Measurements from ENCODE around the gene GALNT18. TPM values are rescaled to one million over a fixed set of nuclear protein-coding genes. Genes with fewer than 3 reads are reported as not detected.

Gene GALNT18
- polyA plus RNA-seq, 1 experiment = 4.8 TPM

DNA sequence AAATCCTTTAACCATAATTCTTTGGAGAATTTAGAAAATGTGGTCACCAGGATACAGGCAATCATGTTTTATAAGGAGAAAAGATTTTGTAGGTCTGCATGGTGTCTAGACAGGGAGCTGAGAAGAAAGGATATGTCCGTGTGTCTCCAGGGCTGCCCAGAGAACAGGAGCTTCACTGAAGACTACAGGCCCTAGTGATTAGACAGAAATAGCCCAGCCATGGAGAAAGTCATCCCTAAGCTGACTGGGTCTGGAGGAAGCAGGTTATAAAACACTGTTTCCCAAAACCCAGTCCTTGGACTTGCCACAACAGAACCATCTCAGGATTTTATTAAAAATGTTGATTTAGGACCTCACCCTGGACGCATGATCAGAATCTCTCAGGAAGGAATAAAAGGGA lies 84.4 kb downstream of the GALNT18 start:
- ChIA-PET POLR2A (no interaction called here), CTCF (no interaction called here)
- H3K4me3 ChIP-seq (ENCODE audit: low read depth, low read length) = no peak overlapping the region

DNA sequence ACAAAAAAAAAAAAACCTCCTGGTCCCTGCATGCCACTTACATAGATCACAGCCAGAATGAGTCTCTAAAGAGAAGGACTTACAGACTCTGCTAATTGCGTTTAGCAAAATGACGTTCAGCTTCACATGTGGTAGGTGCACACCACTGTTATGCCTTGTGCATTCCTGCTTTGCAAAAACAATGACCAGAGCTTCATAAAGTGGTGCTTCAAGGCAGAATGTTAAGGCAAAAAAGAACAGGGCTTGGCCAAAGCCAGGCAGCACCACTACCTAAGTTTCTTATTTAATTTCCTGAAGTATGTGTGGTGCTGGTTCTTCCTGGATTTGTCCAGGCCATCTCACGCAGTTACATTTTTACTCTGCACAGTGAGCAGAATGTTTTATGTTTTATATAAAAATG lies 85.2 kb downstream of the GALNT18 start:
- H3K4me3 ChIP-seq (ENCODE audit: low read depth, low read length) = no peak overlapping the region
- H3K9me3 ChIP-seq (ENCODE audit: control insufficient read depth, insufficient read depth, low read length) = no peaks in the 10 kb centered on the region
- TF ChIP-seq, protein P1, sequence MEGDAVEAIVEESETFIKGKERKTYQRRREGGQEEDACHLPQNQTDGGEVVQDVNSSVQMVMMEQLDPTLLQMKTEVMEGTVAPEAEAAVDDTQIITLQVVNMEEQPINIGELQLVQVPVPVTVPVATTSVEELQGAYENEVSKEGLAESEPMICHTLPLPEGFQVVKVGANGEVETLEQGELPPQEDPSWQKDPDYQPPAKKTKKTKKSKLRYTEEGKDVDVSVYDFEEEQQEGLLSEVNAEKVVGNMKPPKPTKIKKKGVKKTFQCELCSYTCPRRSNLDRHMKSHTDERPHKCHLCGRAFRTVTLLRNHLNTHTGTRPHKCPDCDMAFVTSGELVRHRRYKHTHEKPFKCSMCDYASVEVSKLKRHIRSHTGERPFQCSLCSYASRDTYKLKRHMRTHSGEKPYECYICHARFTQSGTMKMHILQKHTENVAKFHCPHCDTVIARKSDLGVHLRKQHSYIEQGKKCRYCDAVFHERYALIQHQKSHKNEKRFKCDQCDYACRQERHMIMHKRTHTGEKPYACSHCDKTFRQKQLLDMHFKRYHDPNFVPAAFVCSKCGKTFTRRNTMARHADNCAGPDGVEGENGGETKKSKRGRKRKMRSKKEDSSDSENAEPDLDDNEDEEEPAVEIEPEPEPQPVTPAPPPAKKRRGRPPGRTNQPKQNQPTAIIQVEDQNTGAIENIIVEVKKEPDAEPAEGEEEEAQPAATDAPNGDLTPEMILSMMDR (IDR thresholded peaks at IDR 0.05; ENCODE audit: low read depth, low read length) = no peak
- POLR2A ChIA-PET = interaction anchor here (0.5 kb wide), 1 partner anchor 85 kb away, joined by 3 read pairs; the partner anchor contains the start of gene GALNT18
- CTCF ChIA-PET = interaction anchor here (0.7 kb wide), 1 partner anchor 84 kb away, joined by 3 read pairs; no protein-coding TSS in a partner anchor
- no peak overlapping the region for H3K27ac ChIP-seq (ENCODE audit: low read depth, low read length)
- H3K27me3 ChIP-seq (ENCODE audit: control insufficient read depth, insufficient read depth, low read length) = peaks cover 4% of the 10 kb centered on the region
- DNase-seq (ENCODE audit: low read depth, low spot score) = no peak

More for the DNA sequence above, 84.4 kb downstream of the GALNT18 start:
- TF ChIP-seq, protein P1 (IDR thresholded peaks at IDR 0.05; ENCODE audit: low read depth, low read length) = no peak
- no peak overlapping the region for H3K27ac ChIP-seq (ENCODE audit: low read depth, low read length)
- DNase-seq (ENCODE audit: low read depth, low spot score) = no peak
- H3K9me3 ChIP-seq (ENCODE audit: control insufficient read depth, insufficient read depth, low read length) = no peaks in the 10 kb centered on the region
- H3K27me3 ChIP-seq (ENCODE audit: control insufficient read depth, insufficient read depth, low read length) = peaks cover 6% of the 10 kb centered on the region

DNA sequence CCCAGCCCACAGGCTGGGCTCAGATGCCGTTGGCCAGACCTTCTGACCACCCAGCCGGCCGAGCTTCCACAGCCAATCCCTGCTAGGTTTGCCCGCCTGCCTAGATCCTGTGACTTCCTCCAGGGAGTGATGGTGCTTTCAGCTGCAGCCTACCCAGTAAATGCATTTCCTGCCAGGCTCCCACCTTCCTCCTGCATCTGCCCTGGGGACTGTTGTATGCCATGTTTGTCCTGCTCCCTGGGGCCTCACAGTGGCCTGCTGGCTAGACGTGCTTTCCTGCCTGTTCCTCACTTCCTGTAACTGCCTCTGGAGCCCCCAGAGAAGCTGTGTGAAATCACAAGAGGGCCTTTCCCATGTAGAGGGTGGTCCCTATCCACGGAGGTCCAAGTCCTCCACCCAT lies 86.2 kb downstream of the GALNT18 start:
- Histone ChIP-seq H3K27me3 (ENCODE audit: control insufficient read depth, insufficient read depth, low read length) (peaks cover 3% of the 10 kb centered on the region), H3K4me3 (ENCODE audit: low read depth, low read length) (no peak overlapping the region), H3K27ac (ENCODE audit: low read depth, low read length) (no peak overlapping the region), H3K9me3 (ENCODE audit: control insufficient read depth, insufficient read depth, low read length) (no peaks in the 10 kb centered on the region)
- ChIA-PET POLR2A (interaction anchor here (0.7 kb wide), 1 partner anchor 37 kb away, joined by 3 read pairs; no protein-coding TSS in a partner anchor), CTCF (no interaction called here)
- no peak for DNase-seq (ENCODE audit: low read depth, low spot score)
- TF ChIP-seq, protein P1 (IDR thresholded peaks at IDR 0.05; ENCODE audit: low read depth, low read length) = no peak

DNA sequence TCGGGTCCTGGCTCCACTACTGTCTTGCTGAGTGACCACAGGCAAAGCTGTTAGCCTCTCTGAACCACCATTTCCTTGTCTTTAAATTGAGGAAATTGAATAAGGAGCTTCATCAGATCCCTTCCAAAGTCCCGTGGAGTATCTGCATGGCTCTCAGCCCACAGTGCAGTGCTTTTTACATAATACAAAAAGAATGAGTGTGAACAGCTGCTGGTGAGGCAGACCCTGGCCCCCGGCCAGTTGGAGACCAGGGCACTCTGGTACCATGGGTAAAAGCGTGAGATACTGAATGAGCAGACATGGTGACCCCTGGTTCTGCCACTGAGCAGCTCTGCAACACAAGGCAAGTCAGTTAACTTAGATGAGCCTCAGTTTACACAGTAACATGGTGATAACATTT lies 86.8 kb downstream of the GALNT18 start:
- CTCF ChIA-PET = no interaction called here
- peak; percentile 8 for DNase-seq (ENCODE audit: low read depth, low spot score)

DNA sequence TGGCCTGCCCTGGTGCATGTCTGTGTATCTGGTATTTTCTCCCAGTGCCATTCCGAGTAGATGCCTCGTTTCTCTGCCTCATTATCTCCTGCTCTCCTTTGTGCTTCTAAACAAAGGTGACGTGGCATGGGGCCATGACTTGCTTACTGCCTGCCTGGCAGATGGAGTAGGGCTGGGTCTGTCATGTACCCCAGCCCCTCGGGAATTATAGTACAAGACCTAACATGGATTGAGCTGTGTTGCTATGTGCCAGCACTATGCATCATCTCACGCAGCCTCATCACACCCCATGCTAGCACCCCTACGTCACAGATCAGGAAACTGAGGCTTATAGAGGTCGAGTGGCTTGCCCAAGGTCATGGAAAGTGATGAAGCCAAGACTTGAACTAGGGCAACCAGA lies 88.1 kb downstream of the GALNT18 start:
- ChIA-PET CTCF (no interaction called here), POLR2A (no interaction called here)
- H3K27me3 ChIP-seq (ENCODE audit: control insufficient read depth, insufficient read depth, low read length) = no peaks in the 10 kb centered on the region
- H3K4me3 ChIP-seq (ENCODE audit: low read depth, low read length) = no peak overlapping the region
- H3K27ac ChIP-seq (ENCODE audit: low read depth, low read length) = no peak overlapping the region
- no peak for DNase-seq (ENCODE audit: low read depth, low spot score)
- TF ChIP-seq, protein P1 (IDR thresholded peaks at IDR 0.05; ENCODE audit: low read depth, low read length) = no peak
- H3K9me3 ChIP-seq (ENCODE audit: control insufficient read depth, insufficient read depth, low read length) = no peaks in the 10 kb centered on the region

More for the DNA sequence above, 86.8 kb downstream of the GALNT18 start:
- Histone ChIP-seq H3K27ac (ENCODE audit: low read depth, low read length) (no peak overlapping the region), H3K9me3 (ENCODE audit: control insufficient read depth, insufficient read depth, low read length) (no peaks in the 10 kb centered on the region), H3K27me3 (ENCODE audit: control insufficient read depth, insufficient read depth, low read length) (peaks cover 3% of the 10 kb centered on the region), H3K4me3 (ENCODE audit: low read depth, low read length) (no peak overlapping the region)
- POLR2A ChIA-PET = no interaction called here
- TF ChIP-seq, protein P1 (IDR thresholded peaks at IDR 0.05; ENCODE audit: low read depth, low read length) = no peak

Measured in AG04450 (cell line).